ENCODE measurements around the gene PTK6.
"Not testable (repeated sequence)": the region's sequence is repeated elsewhere in the genome, so short reads cannot be mapped to it uniquely, and the experiment has no call there.

PTK6 gene

GRCh38 chr20:63559485-63560332, 22.5 kb upstream of the PTK6 start:
- in situ Hi-C loops (cut with MboI; ENCODE audit: low sequenced_read_pairs) = not testable (repeated sequence)

DNA sequence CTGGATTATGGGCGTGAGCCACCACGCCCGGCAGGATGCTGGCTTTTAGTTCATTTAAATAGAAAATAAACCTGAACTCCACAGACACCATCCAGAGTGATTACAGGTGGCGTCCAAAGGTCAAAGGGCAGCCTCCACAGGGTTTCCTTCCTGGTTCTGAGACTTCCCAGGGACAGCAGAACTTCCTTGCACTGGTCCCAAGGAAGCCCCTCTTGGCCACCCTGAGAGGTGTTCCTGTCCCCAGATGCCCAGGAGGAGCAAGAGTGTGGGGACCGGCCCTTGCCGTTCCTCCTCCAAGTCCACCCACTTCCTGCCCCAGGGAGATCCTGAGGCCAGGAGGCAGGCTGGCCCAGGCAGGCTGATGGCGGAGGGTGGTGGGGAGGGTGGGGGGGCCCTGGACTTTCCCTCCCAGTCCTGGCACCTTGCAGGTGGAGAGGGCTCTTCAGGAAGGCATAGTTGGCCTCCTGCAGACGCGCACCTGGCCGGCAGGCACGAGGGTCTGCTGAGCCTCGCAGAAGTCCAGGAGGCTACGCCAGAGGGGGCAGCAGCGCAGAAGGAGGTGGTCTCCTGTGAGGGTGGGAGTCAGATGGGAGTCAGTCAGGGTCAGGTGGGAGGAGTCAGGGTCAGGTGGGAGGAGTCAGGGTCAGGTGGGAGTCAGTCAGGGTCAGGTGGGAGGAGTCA, 21.8 kb upstream of the PTK6 start:
- in situ Hi-C loops (cut with MboI; ENCODE audit: low sequenced_read_pairs) = no loop called here

DNA sequence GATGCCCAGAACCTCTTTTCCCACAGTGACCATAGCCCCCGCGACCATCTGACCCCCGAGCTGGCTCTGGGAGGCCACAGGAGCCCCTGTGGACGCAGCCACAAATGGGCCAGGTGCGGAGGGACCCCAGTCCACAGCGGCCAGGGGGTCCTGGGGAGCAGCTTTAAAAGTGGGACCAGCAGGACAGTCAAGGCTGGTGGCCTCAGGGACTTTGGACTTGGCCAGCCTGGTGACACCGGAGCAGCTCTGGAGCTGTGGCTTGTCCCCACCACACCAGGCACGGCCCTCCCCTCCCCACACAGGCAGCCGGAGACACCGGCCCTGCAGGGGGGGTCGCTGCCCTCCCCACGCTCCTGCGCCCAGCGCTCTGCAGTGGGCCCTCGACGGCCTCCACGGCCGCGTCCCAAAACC, 20.3 kb upstream of the PTK6 start:
- in situ Hi-C loops (cut with MboI; ENCODE audit: low sequenced_read_pairs) = no loop called here

DNA sequence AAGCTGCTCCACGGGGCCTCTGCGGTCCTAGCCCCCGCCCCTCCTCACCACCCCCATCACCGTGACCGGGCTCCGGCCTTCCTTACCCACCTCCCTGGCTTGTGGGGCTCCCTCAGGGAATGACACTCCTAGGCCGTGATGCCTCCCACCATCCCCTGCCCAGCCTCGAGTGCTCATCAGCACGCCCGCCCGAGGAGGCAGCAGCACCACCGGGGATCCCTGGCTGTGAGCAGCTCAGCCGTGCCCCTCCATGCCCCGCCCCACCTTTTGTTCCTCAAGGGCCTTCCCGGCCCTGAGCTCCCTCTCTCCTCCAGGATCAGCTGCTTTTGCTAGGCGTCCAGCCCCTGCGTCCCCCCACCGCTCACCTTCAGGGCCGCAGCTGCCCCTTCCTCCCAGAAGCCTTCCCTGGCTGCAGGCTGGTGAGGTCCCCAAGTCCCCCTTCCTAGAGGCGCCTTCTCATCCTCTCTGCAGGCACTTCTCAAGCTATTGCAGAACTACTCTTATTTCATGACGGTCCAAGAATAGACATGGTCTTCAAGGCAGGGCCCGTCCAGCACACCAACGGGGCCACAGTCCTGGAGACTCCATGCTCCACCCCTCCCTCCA, 19.8 kb upstream of the PTK6 start:
- in situ Hi-C loops (cut with MboI; ENCODE audit: low sequenced_read_pairs) = no loop called here

GRCh38 chr20:63555661-63556381, 18.6 kb upstream of the PTK6 start:
- in situ Hi-C loops (cut with MboI; ENCODE audit: low sequenced_read_pairs) = no loop called here

- in situ Hi-C loops (cut with MboI; ENCODE audit: low sequenced_read_pairs) = no loop called here
These were observed 17.4 kb upstream of the PTK6 start for GRCh38 chr20:63554361-63555278.

GRCh38 chr20:63553933-63554290, 16.7 kb upstream of the PTK6 start, which contains the start of gene FNDC11:
Gene FNDC11 (plus strand): TSS chr20:63554159. CDS start chr20:63555664, 1,505 bp downstream.
- in situ Hi-C loops (cut with MboI; ENCODE audit: low sequenced_read_pairs) = no loop called here

GRCh38 chr20:63553251-63553932, 16.2 kb upstream of the PTK6 start:
- in situ Hi-C loops (cut with MboI; ENCODE audit: low sequenced_read_pairs) = no loop called here

DNA sequence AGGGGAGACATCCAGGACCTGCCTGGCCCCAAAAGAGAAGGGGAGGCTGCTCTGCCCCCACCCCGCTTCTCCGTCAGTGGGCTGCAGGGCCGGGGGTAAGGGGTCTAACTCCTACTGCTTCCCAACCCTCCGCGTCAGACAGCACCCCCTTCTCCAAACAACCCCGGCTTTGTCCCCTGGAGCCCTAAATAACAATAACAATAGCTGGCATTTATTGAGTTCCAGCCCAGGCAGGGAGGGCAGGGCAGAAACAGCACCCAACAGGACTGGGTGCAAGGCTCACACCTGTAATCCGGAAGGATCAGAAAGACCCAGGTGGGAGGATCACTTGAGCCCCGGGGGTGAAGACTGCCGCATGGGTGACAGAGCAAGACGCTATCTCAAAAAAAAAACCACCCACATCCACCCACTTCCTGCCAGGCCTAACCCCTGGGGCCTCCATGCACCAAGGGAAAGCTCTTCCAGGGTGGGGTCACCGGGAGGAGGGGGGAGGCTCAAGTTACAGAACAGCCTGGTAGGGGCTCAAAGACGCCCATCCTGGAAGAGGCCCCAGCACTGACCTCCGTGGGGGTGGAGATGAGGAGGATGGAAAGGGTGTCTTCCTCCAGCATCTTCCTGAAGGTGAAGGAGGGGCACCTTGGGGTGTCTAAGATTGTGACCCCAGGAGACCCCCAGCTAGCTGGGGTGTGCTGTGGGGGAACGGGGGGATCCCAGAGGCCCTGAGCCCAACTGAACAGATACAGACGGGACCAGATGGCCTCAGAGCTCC, 15.5 kb upstream of the PTK6 start:
- in situ Hi-C loops (cut with MboI; ENCODE audit: low sequenced_read_pairs) = no loop called here

- in situ Hi-C loops (cut with MboI; ENCODE audit: low sequenced_read_pairs) = no loop called here
These were observed 13.9 kb upstream of the PTK6 start for GRCh38 chr20:63551068-63551467.

- in situ Hi-C loops (cut with MboI; ENCODE audit: low sequenced_read_pairs) = no loop called here
These were observed 12.6 kb upstream of the PTK6 start for GRCh38 chr20:63549679-63550282.

DNA sequence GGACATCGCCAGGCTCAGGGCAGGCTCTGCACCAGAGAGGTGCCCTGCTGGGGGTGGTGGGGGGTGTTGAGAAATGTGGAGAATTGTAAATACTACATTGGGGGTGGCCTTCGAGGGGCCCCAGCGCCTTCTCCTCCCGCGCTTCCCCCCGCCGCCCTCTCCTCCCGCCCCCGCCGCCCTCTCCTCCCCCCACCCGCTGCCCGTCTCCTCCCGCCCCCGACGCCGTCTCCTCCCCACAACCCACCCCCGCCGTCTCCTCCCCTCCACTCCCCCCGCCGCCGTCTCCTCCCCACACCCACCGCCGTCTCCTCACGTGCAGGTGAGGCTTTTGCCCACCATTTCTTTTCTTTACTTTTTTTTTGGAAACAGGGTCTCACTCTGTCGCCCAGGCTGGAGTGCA, 11.8 kb upstream of the PTK6 start:
- in situ Hi-C loops (cut with MboI; ENCODE audit: low sequenced_read_pairs) = no loop called here

- in situ Hi-C loops (cut with MboI; ENCODE audit: low sequenced_read_pairs) = no loop called here
These were observed 11.4 kb upstream of the PTK6 start for GRCh38 chr20:63548542-63548941.

- in situ Hi-C loops (cut with MboI; ENCODE audit: low sequenced_read_pairs) = no loop called here
These were observed 10.7 kb upstream of the PTK6 start, which contains the start of gene SRMS for GRCh38 chr20:63547725-63548480. Gene SRMS (minus strand): TSS chr20:63547749. CDS start chr20:63547463, 286 bp downstream.

DNA sequence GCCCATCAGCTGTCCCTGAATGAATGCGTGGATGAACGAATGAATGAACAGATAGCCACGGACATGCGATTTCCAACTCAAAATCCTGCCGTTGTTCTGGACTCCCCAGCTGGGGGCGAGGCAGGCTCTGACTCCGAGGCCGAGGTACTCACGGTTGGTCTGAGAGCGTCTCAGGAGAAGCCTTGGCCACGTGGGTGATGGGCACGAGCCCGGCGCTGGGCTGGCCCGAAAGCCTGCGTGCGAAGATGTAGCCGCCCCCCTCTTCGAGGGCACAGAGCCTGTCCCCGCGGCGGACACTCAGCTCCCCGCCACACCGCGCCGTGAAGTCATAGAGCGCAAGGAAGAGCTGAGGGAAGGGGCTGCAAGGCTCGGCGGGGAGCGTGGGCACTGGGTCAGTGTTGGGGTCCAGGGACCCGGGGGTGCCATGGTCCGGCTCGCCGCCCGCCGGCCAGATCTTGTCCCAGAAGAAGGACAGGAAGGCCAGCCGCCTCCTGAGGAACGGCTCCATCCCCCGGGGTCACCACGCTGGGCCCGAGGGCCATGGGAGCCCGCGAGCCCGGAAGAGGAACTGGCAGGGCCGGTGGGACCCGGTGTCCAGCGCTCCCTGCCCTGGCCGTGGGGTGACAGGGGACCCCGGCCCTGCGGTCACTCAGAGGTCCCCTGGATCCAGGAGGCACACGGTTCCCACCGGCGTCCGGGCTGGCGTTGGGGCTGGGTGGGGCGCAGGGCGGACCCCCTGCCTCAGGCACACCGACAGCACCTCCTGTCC, 10.0 kb upstream of the PTK6 start:
- in situ Hi-C loops (cut with MboI; ENCODE audit: low sequenced_read_pairs) = no loop called here

GRCh38 chr20:63546256-63546955, 9.2 kb upstream of the PTK6 start:
- in situ Hi-C loops (cut with MboI; ENCODE audit: low sequenced_read_pairs) = no loop called here
